H4 (cell line): ENCODE data around the gene FBF1. TPM values are rescaled to one million over a fixed set of nuclear protein-coding genes. Genes with fewer than 3 reads are reported as not detected.
"Not testable (repeated sequence)": the region's sequence is repeated elsewhere in the genome, so short reads cannot be mapped to it uniquely, and the experiment has no call there.

Experiments used
- DNase-seq: peaks from one replicate; pipeline ENCODE4 v3.0.0-alpha.2; 2015; ENCODE audit warnings: low spot score
- total RNA-seq: library from RNA; depleted of rRNA; stranded (reverse); fragments of >200 nt; shearing (Covaris generic); gene quantifications from 2 replicates; pipeline ENCODE4 v1.2.3, GENCODE V29; 2014; rRNA removed

Gene FBF1
- total RNA-seq, 1 experiment from 2014 or later = 11.2 TPM

DNA sequence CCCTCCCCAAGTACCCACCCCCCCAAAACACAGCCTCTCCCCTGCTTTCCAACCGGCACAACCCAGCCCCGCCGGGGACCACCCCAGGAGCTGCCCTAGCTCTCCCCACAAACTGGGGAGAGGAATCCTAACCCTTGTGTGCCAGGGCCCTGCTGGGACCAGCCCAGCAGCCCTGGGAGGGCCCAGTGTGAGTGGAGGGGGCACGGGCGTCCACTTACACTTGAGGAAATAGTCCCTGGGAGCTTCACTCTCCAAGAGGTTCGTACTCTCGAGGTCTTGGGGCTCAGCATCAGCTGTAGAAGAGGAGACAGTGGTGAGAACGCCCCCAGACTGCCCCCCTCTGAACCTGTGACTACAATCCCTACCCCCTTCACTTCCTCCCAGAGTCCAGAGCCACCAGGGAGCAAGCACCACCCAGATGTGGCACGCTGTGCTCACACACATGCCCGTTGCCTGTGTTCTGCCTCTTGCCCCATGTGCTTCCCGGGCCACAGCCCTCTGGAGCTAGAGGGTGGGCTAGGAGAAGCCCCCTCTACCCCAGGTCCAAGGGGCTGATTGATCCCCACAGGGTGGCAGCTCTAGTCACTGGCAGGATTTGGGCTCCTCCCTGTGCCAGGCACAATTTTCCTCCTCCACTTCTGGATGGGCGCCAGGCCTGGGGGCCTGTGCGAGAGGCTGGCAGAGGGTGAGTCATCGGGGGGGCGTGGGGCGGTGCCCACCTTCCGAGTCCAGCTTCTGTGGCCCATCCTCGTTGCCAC is 65.5 kb downstream of the FBF1 start:
- DNase-seq = no peak

DNA sequence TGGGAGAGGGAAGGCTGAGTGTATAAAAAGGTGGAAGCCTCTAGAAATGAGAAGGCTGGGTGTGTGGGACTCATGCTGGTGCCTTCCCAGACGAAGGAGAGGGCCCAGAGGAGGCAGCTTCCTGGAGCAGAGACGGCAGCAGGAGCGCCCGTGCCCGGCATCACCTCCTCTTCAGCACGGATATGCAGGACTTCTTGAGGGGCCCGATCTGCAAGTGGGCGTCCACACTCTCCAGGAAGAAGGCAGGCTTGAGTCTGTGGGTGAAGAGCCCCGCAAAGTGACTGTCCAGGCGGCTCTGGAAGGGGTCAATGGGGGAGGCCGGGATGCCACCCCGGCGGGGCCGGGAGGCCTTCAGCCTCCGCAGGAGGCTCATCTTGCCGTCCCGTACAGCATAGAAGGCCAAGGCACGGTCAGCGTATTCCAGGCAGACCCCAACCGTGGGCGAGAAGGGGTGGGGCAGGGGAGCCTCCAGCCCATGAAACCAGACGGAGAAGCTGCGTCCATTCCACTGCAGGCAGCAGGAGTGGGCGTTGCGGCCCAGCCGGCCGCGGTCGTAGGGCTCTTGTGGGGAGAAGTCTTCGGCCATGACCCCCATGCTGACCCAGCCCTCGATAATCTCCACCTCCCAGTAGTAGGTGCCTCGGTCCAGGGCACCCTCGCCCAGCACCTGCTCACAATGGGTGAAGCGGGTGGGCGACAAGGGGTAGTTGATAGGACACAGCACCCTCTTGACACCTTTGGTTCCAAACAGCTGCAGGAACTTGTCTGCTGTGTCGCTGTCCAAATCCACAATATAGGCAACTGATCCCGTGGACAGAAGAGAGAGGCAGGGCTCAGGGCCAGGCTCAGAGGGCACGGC is 66.3 kb downstream of the FBF1 start:
- no peak for DNase-seq

DNA sequence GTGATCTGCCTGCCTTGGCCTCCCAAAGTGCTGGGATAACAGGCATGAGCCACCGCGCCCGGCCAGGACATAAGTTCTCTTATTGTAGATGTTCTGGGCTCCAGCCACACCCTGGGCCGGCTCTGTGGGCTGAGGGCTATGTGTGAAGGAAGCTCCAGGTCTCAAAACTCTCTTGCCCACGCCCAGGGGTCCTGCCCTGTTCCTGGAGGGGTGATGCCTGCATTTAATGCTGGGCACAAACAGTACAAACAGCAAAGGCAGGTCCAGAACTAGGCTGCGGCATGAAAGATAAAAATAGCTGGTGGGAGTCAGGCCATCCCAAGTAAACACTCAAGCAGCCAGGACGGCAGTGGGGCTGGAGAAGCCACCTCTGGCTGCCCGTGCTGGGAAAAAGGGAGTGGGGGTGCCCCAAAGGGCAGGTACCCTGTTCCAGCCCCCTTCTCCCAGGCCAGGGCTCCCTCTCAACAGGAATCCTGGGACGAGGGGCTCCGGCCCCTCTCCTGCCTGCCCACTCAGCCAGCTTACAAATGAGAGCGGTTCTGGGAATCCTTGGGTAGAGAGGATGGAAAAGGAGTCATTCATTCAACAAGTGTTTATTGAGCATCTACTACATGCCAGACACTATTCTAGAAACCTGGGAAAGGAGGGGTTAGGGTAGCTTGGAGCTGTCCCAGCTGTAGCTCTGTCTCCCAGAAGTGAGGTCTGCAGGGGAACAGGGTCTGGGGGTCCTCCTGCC is 67.1 kb downstream of the FBF1 start:
- no peak for DNase-seq

DNA sequence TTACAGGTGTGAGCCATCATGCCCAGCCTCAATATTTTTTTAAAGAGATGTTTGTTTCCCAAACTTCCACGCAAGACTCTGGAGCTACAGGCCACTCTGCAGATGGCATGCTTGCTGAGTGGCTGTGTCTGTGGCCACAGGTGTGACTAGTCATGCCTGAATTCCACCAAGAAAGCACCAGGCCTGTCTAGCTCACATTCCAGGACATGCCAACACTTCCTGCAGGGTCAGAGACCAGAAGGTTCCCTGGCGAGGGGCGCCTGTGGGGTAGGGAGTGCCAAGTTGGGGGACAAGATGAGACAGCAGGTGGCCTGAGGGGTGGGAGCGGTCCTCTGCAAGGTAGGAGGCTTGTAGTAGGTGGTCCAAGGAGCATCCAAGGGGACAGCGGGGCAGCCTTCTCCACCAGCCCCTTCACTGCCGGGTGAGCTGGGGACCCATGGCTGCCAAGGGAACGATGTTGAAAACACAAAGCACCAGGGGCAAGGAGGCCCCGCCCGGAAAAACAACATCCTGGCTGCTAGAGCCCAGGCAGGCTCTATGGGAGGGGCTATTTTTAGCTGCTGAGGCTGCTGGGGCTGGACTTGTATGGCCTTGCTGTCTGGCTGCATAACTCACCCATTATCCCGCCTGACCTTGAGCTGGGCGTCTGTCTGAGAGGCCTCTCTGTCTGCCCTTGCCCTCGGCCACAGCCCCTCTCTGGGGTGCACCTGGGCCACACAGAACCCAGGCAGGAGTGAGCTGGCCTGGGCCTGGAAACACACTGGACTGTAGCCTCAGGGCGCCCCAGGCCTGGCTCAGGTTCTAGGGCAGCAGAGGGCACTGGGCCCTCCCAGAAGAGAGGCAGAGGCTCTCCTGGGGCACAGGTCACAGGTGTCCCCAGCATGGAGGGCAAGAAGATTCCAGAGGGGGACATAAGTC is 68.1 kb downstream of the FBF1 start:
- peak; percentile 81 for DNase-seq

DNA sequence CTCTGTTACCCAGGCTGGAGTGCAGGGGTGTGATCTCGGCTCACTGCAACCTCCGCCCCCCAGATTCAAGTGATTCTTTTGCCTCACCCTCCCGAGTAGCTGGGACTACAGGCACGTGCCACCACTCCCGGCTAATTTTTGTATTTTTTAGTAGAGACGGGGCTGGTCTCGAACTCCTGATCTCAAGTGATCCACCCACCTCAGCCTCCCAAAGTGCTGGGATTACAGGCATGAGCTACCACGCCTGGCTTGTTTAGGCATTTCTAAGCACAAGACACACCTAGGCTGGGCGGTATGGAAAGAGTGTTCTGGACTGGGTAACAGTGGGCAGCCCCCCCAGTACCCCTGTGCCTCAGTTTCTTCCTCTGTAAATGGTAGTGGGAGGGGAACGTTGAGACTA is 70.6 kb downstream of the FBF1 start:
- DNase-seq = not testable (repeated sequence)

DNA sequence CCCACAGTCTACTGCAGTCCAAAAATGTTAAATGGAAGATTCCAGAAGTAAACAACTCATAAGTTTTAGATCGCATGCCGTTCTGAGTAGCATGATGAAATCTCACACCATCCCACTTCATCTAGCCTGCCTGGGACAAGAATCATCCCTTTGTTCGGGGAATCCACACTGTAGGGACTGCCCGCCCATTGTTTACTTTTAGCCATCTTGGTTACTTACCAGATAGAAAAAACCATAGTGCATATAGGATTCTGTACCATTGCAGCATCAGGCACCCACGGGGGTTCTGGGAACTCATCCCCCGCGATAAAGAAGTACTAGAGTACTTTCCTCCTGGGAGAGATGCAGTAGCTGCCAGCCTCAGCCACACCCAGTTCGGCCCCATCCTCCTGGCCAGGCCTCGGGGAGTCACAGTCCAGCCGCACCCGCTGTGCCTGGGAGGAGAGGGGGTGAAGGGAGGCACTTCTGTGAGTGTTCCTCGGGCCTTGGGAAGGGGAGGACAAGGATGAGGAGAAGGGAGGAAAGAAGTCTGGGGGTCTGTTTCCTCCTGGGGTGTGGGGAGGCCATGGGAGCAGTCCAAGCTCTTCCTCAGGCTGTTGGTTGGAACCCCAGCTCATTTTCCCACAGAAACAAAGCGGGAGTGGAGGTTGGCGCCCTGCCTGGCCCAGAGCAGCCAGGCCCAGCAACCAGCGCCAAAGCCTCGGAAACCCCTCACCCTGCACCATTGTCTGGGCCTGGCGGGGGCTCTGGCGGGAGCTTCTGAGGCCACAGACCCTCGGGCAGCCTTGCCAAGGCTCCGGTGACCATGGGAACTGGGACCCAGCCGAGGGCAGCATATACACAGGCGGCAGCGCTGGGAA is 71.3 kb downstream of the FBF1 start:
- DNase-seq = peak; percentile 85

DNA sequence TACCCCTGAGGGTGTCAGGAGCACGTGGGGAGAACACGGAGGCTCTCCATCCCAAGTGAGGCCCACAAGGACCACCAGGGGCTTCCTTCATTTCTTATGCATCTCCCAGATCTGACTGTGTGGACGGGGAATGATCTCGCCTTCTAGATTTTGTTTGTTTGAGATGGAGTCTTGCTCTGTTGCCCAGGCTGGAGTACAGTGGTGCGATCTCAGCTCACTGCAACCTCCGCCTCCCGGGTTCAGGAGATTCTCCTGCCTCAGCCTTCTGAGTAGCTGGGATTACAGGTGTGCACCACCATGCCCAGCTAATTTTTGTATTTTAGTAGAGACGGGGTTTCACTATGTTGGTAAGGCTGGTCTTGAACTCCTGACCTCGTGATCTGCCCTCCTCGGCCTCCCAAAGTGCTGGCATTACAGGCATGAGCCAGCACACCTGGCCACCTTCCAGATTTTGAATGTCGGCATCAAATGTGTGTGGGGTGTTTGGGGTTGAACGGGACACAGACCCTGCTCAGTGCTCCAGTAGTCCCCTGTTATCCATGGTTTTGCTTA is 72.0 kb downstream of the FBF1 start:
- not testable (repeated sequence) for DNase-seq

DNA sequence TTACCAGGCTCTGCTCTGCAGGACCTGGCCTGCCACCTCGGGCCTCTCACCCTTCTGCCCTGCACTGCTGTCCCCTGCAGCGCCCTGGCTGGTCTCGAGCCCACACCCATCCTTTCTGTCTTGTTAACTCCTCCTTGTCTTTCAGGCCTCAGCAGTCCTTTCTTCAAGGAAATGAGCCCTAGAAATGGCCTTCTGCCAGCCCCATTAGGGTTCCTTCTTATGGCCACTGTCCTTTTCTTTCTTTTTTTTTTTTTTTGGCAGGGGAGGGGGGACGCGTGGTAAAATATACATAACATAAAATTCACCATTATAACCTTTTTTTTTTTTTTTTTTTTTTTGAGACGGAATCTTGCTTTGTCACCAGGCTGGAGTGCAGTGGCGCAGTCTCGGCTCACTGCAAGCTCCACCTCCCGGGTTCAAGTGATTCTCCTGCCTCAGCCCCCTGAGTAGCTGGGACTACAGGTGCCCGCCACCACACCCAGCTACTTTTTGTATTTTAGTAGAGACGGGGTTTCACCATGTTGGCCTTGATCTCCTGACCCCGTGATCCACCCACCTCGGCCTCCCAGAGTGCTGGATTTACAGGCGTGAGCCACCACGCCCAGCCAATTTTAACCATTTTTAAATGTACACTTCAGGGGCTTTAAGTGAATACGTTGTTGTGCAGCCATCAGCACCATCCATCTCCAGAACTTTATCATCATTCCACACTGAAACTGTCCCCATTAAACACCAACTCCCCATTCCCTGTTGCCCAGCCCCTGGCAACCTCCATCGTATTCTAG is 75.2 kb downstream of the FBF1 start:
- DNase-seq = not testable (repeated sequence)

DNA sequence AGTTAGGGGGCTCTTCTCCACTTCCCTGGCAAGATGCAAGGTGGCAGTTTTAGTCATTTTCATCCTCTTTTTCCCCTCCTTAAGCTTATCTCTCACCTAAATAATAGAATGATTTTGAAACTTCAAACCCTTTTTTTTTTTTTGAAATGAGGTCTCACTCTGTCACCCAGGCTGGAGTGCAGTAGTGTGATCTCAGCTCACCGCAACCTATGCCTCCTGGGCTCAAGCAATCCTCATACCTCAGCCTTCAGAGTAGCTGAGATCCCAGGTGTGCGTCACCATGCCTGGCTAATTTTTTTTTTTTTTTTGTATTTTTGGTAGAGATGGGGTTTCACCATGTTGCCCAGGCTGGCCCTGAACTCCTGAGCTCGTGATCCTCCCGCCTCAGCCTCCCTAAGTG is 76.0 kb downstream of the FBF1 start:
- DNase-seq = not testable (repeated sequence)

DNA sequence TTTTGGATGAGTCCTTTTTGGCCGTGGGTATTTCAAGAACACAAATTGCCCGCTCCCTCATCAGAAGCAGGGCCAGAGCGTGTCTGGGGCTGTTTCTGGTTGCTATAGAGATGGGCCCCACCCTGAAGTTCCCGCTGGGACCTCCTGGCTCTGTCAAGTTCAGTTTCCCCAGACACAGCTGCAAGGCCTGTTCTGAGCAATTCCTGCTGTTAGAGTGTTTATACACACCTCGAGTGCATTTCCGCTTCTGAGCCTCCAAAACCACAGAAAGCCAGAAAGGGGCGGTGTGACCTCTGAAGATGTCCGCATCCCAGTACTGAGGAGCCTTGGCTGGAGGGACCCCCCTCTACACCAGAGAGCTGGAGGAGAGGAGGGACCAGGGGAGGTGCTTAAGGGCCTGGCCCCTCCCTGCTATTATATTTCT is 76.4 kb downstream of the FBF1 start:
- peak; percentile 95 for DNase-seq

DNA sequence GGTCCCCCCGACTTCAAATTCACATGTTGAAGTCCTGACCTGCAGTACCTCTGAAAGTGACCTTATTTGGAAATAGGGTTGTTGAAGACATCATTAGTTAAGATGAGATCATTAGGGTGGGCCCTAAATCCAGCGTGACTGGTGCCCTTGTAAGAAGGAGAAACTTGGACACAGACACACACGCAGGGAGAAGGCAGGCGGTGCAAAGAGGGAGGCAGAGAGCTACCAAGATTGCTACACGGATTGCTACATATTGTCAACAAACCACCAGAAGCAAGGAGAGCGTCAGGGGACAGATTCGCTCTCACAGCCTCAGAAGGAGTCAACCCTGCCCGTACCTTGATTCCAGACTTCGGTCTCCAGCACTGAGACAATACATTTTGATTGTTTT is 78.9 kb downstream of the FBF1 start:
- no peak for DNase-seq

Other genes with a start within 250 kb of the FBF1 start
- 0.15 and 0.35 TPM in 2 replicates for gene ITGB4, start 219.6 kb downstream of the FBF1 start, total RNA-seq
- gene GALK1, start 175.8 kb downstream of the FBF1 start, total RNA-seq = 46.3 and 51.7 TPM in 2 replicates
- gene UNK, start 156.2 kb downstream of the FBF1 start, total RNA-seq = 24.0 and 29.6 TPM in 2 replicates
- 1.9 and 2.9 TPM in 2 replicates for gene UNC13D, start 96.6 kb downstream of the FBF1 start, total RNA-seq
- gene WBP2, start 85.7 kb downstream of the FBF1 start, total RNA-seq = 14.8 and 26.3 TPM in 2 replicates
- gene TRIM47, start 62.5 kb downstream of the FBF1 start, total RNA-seq = 12.9 and 13.5 TPM in 2 replicates
- 8.4 and 10.5 TPM in 2 replicates for gene TRIM65, start 44.1 kb downstream of the FBF1 start, total RNA-seq
- gene MRPL38, start 36.2 kb downstream of the FBF1 start, total RNA-seq = 39.1 and 54.0 TPM in 2 replicates
- gene ACOX1, start 38.1 kb upstream of the FBF1 start, total RNA-seq = 30.0 and 31.5 TPM in 2 replicates
- 18.1 and 28.2 TPM in 2 replicates for gene TEN1, start 38.2 kb upstream of the FBF1 start, total RNA-seq
- 0.49 and 1.9 TPM in 2 replicates for gene CDK3, start 59.8 kb upstream of the FBF1 start, total RNA-seq
- gene EVPL, start 86.3 kb upstream of the FBF1 start, total RNA-seq = not detected in 2 replicates
- 37.3 and 39.7 TPM in 2 replicates for gene SRP68, start 131.5 kb upstream of the FBF1 start, total RNA-seq
- gene GALR2, start 133.7 kb upstream of the FBF1 start, total RNA-seq = 0.14 TPM in 1 of 2 replicates, not detected in the other
- gene ZACN, start 138.1 kb upstream of the FBF1 start, total RNA-seq = not detected in 2 replicates
- 51.4 and 51.5 TPM in 2 replicates for gene EXOC7, start 162.7 kb upstream of the FBF1 start, total RNA-seq
- not detected in 2 replicates for gene FOXJ1, start 200.2 kb upstream of the FBF1 start, total RNA-seq